Neural cell (in vitro differentiated cells): ENCODE measurements around the gene EIF2B5. TPM values are rescaled to one million over a fixed set of nuclear protein-coding genes. Genes with fewer than 3 reads are reported as not detected.

Source experiments
- H2AFZ ChIP-seq: fragments of 200-600, 300-800 bp; sonication (generic), shearing (Covaris generic); 2 replicates; pipeline ENCODE4 v1.6.0; 2014; ENCODE audit warnings: low read depth, mild to moderate bottlenecking, antibody characterized with exemption, low read length, moderate library complexity
- H3F3A ChIP-seq: fragments of 200-600 bp; shearing (Covaris generic); 2 replicates; pipeline ENCODE4 v1.6.1; 2016; ENCODE audit warnings: mild to moderate bottlenecking, moderate library complexity, mixed read lengths, antibody characterized with exemption, low read length; ENCODE audit not compliant: insufficient read depth, poor library complexity, severe bottlenecking
- H3K27ac ChIP-seq: fragments of 200-600, 300-800 bp; sonication (generic), shearing (Covaris generic); 2 replicates; pipeline ENCODE4 v1.5.1; 2014; ENCODE audit warnings: mild to moderate bottlenecking, low read length, moderate library complexity
- H3K27me3 ChIP-seq: fragments of 300-800, 200-600 bp; sonication (generic), shearing (Covaris generic); 2 replicates; pipeline ENCODE4 v1.6.0; 2014; ENCODE audit warnings: mild to moderate bottlenecking, low read depth, low read length, moderate library complexity; ENCODE audit not compliant: insufficient read depth
- H3K36me3 ChIP-seq: fragments of 300-800, 200-600 bp; sonication (generic), shearing (Covaris generic); 2 replicates; pipeline ENCODE4 v1.5.1; 2014; ENCODE audit warnings: mild to moderate bottlenecking, antibody characterized with exemption, low read length, moderate library complexity; ENCODE audit not compliant: insufficient read depth
- H3K4me2 ChIP-seq: fragments of 300-800, 200-600 bp; sonication (generic), shearing (Covaris generic); 2 replicates; pipeline ENCODE4 v1.6.0; 2014; ENCODE audit warnings: mild to moderate bottlenecking, low read length
- H3K4me3 ChIP-seq: fragments of 300-800, 200-600 bp; sonication (generic), shearing (Covaris generic); 2 replicates; pipeline ENCODE4 v1.5.1; 2014; ENCODE audit warnings: mild to moderate bottlenecking, low read length, moderate library complexity
- H3K79me2 ChIP-seq: fragments of 200-600 bp; shearing (Covaris generic); replicated peaks from 2 replicates; pipeline ENCODE4 v1.6.0; 2014; ENCODE audit warnings: mild to moderate bottlenecking, low read length, moderate library complexity; ENCODE audit not compliant: insufficient read depth
- H3K9ac ChIP-seq: fragments of 300-800, 200-600 bp; sonication (generic), shearing (Covaris generic); 2 replicates; pipeline ENCODE4 v1.6.1; 2016; ENCODE audit warnings: mild to moderate bottlenecking, low read length, mixed read lengths
- H3K9me2 ChIP-seq: fragments of 200-600 bp; shearing (Covaris generic); 2 replicates; pipeline ENCODE4 v1.6.1; 2016; ENCODE audit warnings: mild to moderate bottlenecking, low read length, mixed read lengths; ENCODE audit not compliant: insufficient read depth
- H3K9me3 ChIP-seq: fragments of 200-600, 300-800 bp; sonication (generic), shearing (Covaris generic); 2 replicates; pipeline ENCODE4 v1.6.1; 2016; ENCODE audit warnings: mild to moderate bottlenecking, mixed run types, low read length, moderate library complexity, mixed read lengths
- H4K20me1 ChIP-seq: fragments of 200-600 bp; shearing (Covaris generic); 2 replicates; pipeline ENCODE4 v1.6.1; 2016; ENCODE audit warnings: mild to moderate bottlenecking, mixed run types; ENCODE audit not compliant: insufficient read depth
- CTCF ChIP-seq: fragments of 450-650 bp; IDR thresholded peaks from 2 replicates; pipeline ENCODE4 v1.5.1; 2014; ENCODE audit warnings: antibody characterized with exemption, mild to moderate bottlenecking, moderate library complexity; ENCODE audit not compliant: poor library complexity, severe bottlenecking
- EP300 ChIP-seq: fragments of 450-650 bp; conservative IDR thresholded peaks from 2 replicates; pipeline ENCODE4 v1.6.1; 2014; ENCODE audit warnings: antibody characterized with exemption, mild to moderate bottlenecking, moderate library complexity; ENCODE audit not compliant: poor library complexity, severe bottlenecking
- EZH2 ChIP-seq: fragments of 200-600, 300-800 bp; shearing (Covaris generic), sonication (generic); IDR thresholded peaks from 2 replicates; pipeline ENCODE4 v1.6.1; 2014; ENCODE audit warnings: antibody characterized with exemption, low read length, borderline replicate concordance, mild to moderate bottlenecking; ENCODE audit not compliant: insufficient read depth, poor library complexity, severe bottlenecking
- MXI1 ChIP-seq: fragments of 450-650 bp; conservative IDR thresholded peaks from 2 replicates; pipeline ENCODE4 v1.6.1; 2014; ENCODE audit warnings: antibody characterized with exemption, mild to moderate bottlenecking; ENCODE audit not compliant: poor library complexity, severe bottlenecking
- POLR2AphosphoS5 ChIP-seq: IDR thresholded peaks from 2 replicates; pipeline ENCODE4 v1.6.1; 2012
- RAD21 ChIP-seq: fragments of 450-650 bp; conservative IDR thresholded peaks from 2 replicates; pipeline ENCODE4 v1.6.1; 2014; ENCODE audit warnings: antibody characterized with exemption, mild to moderate bottlenecking, moderate library complexity
- REST ChIP-seq: IDR thresholded peaks from 2 replicates; pipeline ENCODE4 v1.6.1; 2012; ENCODE audit warnings: borderline replicate concordance
- SMC3 ChIP-seq: fragments of 450-650 bp; conservative IDR thresholded peaks from 2 replicates; pipeline ENCODE4 v1.6.1; 2014; ENCODE audit warnings: antibody characterized with exemption, mild to moderate bottlenecking, moderate library complexity; ENCODE audit not compliant: poor library complexity
- TAF1 ChIP-seq: IDR thresholded peaks from 2 replicates; pipeline ENCODE4 v1.6.1; 2012; ENCODE audit warnings: low read depth
- polyA plus RNA-seq: library from polyadenylated mRNA; depleted of rRNA; stranded (reverse); fragments of >200 nt; gene quantifications from 2 replicates; pipeline ENCODE4 v1.2.3, GENCODE V29; 2014

EIF2B5 gene
- polyA plus RNA-seq, 1 donor from 2014 or later: 112 TPM

GRCh38 chr3:184142199-184142598 is 7.0 kb downstream of the EIF2B5 start:
- Histone ChIP-seq H3K27me3 (no peaks in the 10 kb centered on the region), H3K9me2 (no peaks in the 10 kb centered on the region), H3K36me3 (no peaks in the 10 kb centered on the region), H3F3A (no peaks in the 10 kb centered on the region), H3K4me2 (no peak overlapping the region), H3K27ac (no peak overlapping the region), H2AFZ (no peak overlapping the region), H3K79me2 (peaks cover 10% of the 10 kb centered on the region), H3K9ac (no peak overlapping the region), H3K4me3 (no peak overlapping the region), H4K20me1 (no peaks in the 10 kb centered on the region), H3K9me3 (no peaks in the 10 kb centered on the region)
- no peak for TF ChIP-seq SMC3
- no peak for TF ChIP-seq CTCF
- TF ChIP-seq MXI1: no peak
- TF ChIP-seq EZH2: no peak
- no peak for TF ChIP-seq REST
- no peak for TF ChIP-seq TAF1
- no peak for TF ChIP-seq POLR2AphosphoS5
- TF ChIP-seq EP300: no peak
- no peak for TF ChIP-seq RAD21

GRCh38 chr3:184143327-184143726 is 8.2 kb downstream of the EIF2B5 start:
- H4K20me1 ChIP-seq: no peaks in the 10 kb centered on the region
- H3K36me3 ChIP-seq: no peaks in the 10 kb centered on the region
- no peak overlapping the region for H3K9ac ChIP-seq

More at GRCh38 chr3:184143327-184143726, 8.2 kb downstream of the EIF2B5 start:
- H3K4me2 ChIP-seq: no peak overlapping the region
- H2AFZ ChIP-seq: no peak overlapping the region
- TF ChIP-seq POLR2AphosphoS5 (no peak), TAF1 (no peak), CTCF (no peak), RAD21 (no peak), SMC3 (no peak), MXI1 (no peak), EZH2 (no peak), REST (no peak), EP300 (no peak)
- no peaks in the 10 kb centered on the region for H3K27me3 ChIP-seq
- H3K9me2 ChIP-seq: no peaks in the 10 kb centered on the region
- no peaks in the 10 kb centered on the region for H3K79me2 ChIP-seq
- no peak overlapping the region for H3K27ac ChIP-seq
- no peaks in the 10 kb centered on the region for H3K9me3 ChIP-seq
- no peaks in the 10 kb centered on the region for H3F3A ChIP-seq
- no peak overlapping the region for H3K4me3 ChIP-seq
